GM18517 (cell line): ENCODE data around the gene OR2V1.
"Not testable (repeated sequence)": the region's sequence is repeated elsewhere in the genome, so short reads cannot be mapped to it uniquely, and the experiment has no call there.

ENCODE experiments used
- ATAC-seq: cut with Tn5 transposase; IDR thresholded peaks from one replicate; pipeline ENCODE4 v1.9.1; 2021; ENCODE audit warnings: mild to moderate bottlenecking, moderate library complexity; ENCODE audit not compliant: unreplicated experiment

The OR2V1 gene

DNA sequence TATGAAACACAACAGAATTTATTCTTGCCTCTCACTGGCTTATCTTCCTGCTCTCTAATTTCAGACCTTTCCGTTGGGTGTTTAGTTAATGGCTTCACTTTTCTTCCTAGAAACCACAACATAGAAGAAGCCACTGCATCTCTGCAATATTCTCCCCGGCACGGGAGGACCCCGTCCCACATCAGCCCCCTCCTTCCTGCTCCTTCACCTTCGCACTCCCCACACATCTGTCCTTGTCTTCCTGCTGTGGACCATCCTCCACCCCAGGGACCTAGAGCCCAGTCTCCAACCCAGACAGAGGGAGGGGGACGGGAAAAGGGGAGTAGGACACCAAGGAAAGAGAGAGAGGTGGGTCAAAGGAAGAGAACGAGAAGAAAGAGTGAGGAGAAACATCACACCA lies 1.4 kb downstream of the OR2V1 start:
- ATAC-seq = no peak

DNA sequence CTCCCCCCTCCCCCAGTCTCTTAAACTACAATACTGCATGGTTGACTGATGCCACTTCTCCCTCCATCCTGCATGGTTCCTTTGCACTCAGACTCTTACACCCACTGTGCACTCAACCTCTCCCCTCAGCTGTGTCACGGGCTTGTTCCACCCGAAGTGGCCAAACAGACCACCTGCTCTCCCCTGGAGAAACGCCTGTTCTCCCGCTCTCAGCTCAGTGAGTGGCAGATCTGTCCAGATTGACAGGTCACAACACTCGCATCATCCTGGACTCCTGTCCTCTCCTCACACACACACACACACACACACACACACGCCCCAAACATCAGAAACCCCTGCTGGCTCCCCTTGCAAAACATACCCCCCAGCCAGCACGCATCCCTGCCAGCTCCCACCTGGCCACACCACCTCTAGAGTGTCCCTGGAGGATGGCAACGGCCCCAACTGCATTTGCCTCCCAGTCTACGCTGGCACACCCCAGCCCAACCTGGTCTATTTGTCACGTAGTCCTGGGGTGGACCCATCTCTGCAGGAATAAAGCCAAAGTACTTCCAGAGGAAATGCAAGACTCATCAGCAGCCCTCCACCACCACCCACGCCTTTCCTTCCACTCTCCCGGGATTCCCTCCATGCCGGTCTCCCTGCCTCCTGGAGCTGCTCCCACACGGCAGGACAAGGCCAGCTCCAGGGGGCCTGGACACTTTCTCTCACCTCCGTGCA lies 2.9 kb downstream of the OR2V1 start:
- ATAC-seq = no peak

DNA sequence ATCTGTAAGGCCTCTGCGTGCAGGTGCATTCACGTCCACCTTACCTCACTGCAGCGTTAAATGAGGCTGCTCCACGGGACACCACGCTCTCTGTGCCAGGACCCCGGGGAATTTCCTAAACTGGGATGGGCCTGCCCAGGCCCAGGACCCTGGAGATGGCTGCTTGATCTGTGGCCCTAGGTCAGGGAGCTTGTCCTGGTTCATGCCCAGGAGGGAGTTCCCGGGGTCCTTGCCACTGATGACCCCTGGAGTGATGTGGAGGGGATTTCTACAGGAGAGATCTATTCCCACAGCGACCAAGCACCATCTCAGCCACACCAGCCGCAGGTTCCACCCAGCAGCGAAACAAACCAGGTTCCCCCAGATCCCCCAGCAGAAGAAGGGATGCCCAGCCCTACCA lies 3.5 kb downstream of the OR2V1 start:
- ATAC-seq = no peak

DNA sequence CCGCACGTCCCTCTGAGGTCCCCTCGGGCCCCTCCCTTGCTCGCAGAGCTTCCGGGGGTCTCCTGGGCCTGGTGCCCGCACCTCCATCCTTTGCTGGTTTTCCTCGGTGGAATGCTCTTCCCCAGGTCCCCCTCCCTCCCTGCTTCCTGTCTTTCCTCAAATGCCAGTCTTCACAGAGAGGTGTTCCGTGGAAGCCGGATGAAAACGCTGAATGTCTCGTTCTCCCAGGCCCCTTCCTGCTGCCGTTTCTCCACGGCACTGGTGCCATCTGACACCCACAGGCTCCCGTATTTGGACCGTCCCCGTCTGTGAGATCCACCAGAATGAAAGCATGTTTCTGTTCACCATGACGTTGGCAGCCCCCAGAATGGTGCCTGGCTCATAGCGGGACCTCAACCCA lies 4.1 kb downstream of the OR2V1 start:
- no peak for ATAC-seq

DNA sequence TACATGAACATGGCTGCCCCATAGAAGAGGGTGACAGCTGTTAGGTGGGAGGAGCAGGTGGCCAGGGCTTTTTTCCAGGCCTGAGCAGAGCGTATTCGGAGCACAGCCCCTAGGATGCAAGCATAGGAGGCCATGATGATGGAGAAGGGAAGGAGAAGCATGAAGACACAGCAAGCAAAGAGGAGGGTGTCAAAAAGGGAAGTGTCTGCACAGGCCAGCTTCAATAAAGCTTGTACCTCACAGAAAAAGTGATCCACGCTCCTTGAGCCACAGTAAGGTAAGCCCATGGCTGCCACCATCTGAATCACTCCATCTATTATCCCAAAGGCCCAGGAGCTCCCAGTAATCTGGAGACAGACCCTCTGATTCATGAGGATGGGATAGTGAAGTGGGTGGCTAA lies 6.4 kb downstream of the OR2V1 start:
- no peak for ATAC-seq

DNA sequence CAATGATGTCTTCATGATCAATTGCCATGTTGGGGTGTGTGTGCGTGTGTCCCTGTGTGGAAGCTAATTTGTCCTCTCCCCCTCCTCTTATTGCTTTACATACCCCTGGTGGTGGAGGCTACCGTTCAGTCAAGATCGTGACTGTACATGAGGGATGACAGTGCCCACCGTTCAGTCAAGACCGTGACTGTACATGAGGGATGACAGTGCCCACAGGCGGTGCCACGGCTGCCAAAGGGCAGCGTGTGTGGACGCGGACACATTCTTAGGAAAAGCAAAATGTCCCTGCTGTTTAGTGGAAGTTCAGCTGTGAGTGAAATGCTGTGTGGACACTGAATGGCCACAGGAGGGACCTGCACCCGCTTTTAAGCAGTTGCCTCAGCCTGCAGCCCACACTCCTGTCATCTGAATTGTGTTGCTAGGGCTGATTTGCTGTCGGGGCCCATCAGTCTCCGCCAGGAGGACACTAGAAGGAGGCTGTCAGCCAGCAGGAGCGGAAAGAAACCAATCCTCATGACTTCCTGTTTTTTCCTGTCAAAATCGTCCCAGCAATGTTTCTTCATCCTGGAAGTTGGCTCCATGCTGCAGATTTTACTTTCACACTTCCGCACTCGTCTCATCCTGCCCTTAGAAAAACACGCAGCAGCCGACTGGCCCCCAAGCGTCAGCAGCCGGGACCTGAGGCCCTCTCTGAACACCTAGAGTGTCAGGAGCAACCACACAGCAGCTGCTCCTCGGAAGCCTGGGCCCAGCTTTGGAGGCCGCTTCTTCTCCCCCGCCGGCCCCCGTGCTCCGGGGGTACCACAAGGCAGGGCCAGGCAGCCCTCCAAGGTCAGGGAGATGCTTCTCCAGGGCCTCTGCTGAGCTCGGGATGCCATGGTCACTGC lies 9.1 kb downstream of the OR2V1 start:
- no peak for ATAC-seq

DNA sequence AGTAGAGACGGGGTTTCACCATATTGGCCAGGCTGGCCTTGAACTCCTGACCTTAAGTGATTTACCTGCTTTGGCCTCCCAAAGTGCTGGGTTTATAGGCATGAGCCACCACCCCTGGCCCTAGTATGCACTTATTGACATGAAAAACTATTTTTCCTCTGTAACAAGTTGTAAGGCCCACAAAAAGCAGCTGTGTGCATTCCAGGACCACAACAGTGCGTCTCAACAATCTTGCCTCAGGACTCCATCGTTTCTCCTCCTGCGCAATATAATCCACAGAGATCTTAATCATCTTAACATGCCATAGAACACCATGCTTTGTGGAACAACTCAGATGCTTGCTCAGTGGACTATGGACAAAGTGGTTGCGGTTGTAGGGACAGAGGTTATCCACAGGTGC lies 10.2 kb downstream of the OR2V1 start:
- no peak for ATAC-seq

DNA sequence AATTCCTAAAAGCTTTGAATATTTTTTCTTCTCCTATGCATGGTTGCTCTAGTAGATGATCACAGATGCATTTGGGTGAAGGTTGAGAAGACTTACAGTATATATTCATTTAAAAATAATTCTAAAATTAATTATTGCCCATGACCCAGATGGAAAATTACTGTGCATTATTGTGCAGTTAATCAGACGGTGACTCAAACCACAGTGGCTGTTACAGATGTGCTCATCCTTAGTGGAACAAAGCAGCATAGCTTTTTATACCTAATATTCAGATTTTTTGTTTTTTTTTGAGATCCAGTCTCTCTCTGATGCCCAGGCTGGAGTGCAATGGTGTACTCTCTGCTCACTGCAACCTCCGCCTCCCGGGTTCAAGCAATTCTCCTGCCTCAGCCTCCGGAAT lies 10.7 kb downstream of the OR2V1 start:
- ATAC-seq = no peak

DNA sequence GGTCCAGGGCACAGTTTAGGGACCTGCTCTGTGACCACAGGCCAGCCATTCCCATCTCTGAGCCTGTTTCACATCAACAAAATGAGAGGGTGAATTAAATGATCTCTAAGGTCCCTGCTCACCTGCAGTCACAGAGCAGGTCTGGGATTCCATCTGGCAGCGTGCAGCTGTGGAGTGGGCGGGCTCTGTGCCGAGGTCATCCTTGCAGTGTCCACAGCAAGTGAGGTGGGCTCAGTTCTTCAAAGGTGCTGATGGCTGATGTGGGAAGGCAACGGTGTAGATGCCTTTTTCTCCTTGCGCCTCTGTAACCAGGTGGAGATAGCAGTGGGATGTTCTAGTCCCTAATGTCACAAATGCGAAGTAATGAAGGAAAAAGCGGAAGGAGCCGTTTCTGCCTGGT lies 11.9 kb downstream of the OR2V1 start:
- no peak for ATAC-seq

DNA sequence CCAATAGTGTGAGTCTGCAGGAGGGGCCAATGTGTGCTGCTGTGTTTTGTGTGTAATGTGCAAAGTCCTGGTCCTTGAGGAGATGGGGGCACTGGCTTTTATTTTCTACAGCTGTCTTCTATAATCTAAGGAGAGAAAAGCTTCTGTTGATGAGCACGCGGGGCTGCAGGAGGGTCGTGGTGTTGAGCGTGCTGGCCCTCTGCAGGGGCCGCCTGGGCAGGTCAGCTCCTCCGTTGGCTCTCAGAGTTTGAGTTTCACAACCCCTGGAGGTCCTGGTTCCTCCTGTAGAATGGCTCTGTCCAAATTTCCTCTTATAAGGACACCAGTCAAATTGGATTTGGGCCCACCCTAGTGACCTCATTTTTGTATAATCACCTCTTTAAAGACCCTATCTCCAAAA lies 12.6 kb downstream of the OR2V1 start:
- no peak for ATAC-seq

DNA sequence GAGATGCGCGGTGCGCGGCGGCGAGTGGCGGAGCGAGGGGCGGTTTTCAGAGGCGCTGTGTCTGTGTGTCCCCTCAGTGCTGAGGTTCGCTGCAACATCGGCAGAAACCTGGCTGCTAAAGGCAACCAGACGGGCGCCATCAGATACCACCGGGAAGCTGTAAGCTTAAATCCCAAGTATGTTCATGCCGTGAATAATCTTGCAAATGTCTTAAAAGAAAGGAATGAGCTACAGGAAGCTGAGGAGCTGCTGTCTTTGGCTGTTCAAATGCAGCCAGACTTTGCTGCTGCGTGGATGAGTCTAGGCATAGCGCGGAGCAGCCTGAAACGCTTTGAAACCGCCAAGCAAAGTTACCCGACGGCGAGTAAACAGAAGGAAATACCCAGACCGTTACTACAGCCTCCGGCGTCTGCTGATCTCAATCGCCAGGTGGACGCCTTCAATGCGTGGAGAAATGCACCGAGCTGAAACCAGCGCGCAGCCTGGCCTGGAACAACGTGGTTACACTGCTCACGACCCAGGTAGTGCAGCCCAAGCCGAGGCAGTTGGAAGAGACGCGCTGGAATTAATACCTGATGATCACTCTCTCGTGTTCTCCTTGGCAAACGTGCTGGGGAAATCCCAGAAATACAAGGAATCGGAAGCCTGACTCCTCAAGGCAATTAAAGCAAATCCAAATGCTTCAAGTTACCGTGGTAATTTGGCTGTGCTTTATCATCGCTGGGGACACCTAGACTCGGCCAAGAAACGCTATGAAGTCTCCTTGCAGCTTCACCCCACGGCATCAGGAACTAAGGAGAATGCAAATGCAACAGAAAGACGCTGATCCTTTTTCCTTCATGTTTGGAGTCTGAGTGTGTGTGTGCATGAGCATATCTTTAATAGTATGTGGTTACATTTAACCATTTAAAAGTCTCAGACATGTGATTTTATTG lies 15.9 kb downstream of the OR2V1 start:
- ATAC-seq = no peak

DNA sequence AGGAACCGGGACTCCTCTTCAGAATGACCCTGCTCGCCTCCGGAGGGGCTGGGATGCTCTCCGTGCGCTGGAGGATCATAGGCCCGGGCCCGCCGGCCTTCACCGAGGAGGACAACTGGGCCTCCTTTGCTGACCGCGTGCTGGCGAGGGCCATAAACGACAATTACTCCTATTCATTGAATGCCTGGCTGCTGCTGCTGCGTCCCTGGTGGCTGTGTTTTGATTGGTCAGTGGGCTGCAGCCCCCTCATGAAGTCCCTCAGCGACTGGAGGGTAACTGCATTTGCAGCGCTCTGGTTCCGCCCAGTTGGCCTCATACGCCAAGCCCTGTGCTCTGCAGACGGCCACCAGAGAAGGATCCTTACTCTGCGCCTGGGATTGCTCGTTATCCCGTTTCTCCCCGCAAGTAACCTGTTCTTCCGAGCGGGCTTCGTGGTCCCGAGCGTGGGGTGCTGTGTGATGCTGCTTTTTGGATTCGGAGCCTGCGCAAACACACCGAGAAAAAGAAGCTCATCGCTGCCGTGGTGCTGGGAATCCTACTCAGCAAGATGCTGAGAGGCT lies 16.6 kb downstream of the OR2V1 start:
- ATAC-seq = no peak

DNA sequence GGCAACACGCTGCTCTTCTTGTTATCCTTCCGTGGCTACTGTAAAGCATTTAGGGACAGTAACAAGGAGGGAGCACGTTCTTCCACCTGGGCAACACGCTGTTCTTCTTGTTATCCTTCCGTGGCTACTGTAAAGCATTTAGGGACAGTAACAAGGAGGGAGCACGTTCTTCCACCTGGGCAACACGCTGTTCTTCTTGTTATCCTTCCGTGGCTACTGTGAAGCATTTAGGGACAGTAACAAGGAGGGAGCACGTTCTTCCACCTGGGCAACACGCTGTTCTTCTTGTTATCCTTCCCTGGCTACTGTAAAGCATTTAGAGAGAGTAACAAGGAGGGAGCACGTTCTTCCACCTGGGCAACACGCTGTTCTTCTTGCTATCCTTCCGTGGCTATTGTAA lies 17.4 kb downstream of the OR2V1 start:
- not testable (repeated sequence) for ATAC-seq

DNA sequence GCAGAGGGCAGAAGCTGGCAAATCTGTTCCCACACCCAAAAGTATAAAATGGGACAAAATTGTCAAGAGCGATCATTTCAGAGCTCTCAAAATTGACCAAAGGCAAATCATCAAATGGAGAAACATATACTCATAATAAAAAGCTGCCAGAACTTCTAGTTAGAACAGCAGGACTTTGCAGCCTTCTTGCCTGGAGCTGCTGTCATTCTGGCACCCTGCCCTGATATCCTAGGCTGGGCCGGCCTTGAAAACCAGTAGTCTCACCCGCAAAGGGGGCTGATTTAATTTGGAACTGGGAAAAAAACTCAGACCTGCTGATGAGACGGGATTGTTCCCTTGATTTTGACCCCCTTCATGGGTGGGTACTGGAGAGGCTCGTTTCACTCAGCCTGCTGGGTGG lies 18.5 kb downstream of the OR2V1 start:
- ATAC-seq = no peak

DNA sequence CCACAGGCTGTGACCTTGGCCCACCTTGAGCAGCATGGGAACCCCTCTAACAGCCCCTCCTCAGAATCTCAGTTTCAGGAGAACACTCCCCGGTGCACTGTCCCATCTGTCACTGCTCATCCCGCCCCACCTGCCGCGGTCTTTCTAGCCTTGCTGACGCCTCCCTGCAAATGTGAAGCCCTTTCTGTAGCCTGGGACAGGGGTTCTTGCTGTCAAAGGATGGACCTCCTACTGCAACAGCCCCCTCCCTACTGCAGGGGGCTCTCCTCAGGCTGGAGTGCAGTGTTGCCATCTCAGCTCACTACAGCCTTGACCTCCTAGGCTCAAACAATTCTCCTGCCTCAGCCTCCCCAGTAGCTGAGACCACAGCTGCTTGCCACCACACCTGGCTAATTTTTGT lies 20.0 kb downstream of the OR2V1 start:
- ATAC-seq = no peak

DNA sequence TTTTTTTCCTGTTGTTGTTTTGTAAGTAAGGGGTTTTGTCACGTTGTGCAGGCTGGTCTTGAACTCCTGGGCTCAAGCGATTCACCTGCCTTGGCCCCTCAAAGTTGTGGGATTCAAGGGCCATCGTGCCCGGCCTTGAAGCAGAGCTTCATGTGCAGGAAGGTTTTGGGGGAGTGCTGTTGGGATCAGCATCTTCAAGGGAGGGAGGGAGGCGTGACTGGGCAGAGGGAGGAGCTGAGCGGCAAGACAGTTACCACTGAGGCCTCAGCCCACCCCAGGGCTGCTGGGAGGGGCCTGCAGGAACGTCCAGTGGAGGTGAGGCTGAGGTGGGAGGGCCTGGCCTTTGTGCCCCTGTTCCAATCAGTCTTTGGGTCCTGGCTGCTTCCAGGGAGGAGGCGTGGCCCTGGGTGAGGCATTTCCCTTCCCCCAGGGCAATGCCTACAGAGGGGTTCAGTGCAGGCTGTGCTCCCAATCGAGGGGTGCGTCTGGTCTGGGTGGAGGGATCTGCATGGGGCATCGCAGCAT lies 21.4 kb downstream of the OR2V1 start:
- no peak for ATAC-seq

DNA sequence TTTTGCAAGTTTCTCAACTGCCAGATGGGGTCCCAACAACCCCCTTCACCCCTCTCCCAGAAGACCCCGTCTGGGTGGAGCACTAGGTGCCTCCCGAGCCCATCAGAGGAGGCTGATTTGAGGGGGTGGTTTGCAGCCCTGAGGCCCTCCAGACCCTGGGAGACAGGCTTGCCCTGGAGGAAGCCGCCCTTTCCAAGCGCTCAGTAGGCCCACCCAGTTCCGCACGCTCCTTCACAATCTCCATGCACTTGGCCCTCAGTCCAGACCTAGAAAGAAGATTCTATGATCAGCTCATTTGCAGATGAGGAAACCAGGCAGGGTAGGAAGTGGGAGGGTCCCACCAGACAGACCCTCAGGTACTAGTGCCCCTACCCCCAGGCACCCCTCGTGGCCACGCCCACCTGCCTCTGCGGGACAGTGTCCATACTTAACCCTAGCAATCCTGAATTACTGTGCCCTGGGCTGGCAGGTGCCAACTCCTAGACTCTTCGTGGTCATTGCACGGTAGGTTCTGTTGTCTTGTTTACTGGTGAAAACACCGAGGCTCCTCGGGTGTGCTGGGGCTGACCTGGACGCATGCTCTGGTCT lies 22.3 kb downstream of the OR2V1 start:
- no peak for ATAC-seq

DNA sequence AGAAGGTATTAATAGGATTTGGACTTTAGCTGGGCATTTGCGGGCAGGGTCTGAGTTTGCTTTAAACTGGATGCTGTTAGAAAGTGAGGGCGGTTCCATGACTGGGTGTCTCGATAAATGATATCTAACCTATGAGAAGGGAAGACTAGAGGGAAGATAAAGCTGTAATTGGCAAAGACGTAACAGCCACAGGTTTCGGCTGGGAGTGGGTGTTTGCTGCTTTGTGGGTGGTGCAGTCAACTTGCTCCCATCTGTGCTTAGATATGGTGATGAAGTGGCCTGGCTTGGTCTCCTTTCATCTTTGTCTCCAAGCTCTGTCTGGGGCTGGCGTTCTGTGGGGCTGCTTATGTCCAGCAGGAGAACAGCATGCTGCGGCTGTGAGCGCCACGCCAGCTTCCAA lies 23.3 kb downstream of the OR2V1 start:
- ATAC-seq = no peak

DNA sequence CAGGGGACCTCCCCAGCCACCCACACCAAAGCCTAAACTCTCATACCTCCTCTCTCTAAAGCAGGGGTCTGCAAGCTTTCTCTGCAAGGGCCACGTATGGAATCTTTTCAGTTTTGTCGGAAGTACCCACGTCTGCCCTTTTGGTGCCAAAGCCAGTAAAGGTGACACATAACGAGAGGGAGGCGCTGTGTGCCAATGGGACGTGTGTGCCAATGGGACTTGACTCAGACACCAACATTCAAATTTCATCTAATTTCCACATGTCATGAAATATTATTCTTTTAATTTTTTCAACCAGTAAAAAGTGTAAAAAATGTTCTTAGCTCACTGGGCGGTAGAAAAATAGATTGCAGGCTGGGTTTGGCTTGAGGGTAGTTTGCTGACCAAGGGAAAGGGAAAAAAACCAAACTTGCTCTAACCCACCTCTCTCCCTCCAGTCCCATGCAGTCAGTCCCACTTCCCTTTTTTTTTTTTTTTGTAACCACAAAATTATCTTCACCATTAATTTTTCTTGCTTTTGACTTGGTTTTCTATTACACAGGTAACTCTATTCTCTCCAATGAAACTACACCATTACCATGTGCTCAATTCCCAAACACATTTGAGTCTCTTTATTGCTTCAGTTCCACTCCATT lies 25.5 kb downstream of the OR2V1 start:
- no peak for ATAC-seq
